Right lobe of liver (tissue), 6 donors: ENCODE results near the gene ANKRD29. TPM values are rescaled to one million over a fixed set of nuclear protein-coding genes. Genes with fewer than 3 reads are reported as not detected.

Experiments used
- ATAC-seq, 4 donors: fragments of 200-7000 bp; cut with Tn5 transposase; one replicate each; pipeline ENCODE4 v1.9.1; 2020; ENCODE audit warnings: mild to moderate bottlenecking in 4 of 4, moderate library complexity in 4 of 4
- DNase-seq, 3 donors: peaks; one replicate each; pipeline ENCODE4 v3.0.0-alpha.2; 2020
- H3K27ac ChIP-seq, 3 donors: fragments of 200-600 bp; one replicate each; pipeline ENCODE4 v1.8.0; 2022
- H3K27me3 ChIP-seq, 2 donors: fragments of 200-600 bp; one replicate each; pipeline ENCODE4 v1.8.0; 2022
- H3K36me3 ChIP-seq, 4 donors: fragments of 200-600 bp; sonication (generic) in 1 of 4; one replicate each; pipeline versions ENCODE4 v1.5.1 to v1.8.0; 2017 to 2022; ENCODE audit warnings: control low read depth in 1 of 4
- H3K4me1 ChIP-seq, 4 donors: fragments of 200-600 bp; sonication (generic) in 1 of 4; one replicate each; pipeline versions ENCODE4 v1.5.1 to v1.8.0; 2017 to 2022; ENCODE audit warnings: control low read depth in 1 of 4
- H3K4me3 ChIP-seq, 3 donors: fragments of 200-600 bp; one replicate each; pipeline ENCODE4 v1.8.0; 2022
- H3K9me3 ChIP-seq, 4 donors: fragments of 200-600 bp; sonication (generic) in 1 of 4; one replicate each; pipeline versions ENCODE4 v1.5.1 to v1.8.0; 2017 to 2022; ENCODE audit warnings: control low read depth in 1 of 4
- CTCF ChIP-seq, 4 donors: fragments of 200-600 bp in 3 of 4; fragments of 450-650 bp in 1 of 4; IDR thresholded peaks; one replicate each; pipeline versions ENCODE4 v1.5.1 to v1.8.0; 2016 to 2022; ENCODE audit warnings: antibody characterized with exemption in 4 of 4, mild to moderate bottlenecking in 2 of 4
- POLR2A ChIP-seq: fragments of 450-650 bp; IDR thresholded peaks from one replicate; pipeline ENCODE4 v1.6.1; 2017; ENCODE audit warnings: antibody characterized with exemption, mild to moderate bottlenecking
- WGBS: methylation state at CpG from one replicate; pipeline ENCODE4 v1.1.6; 2018; ENCODE audit warnings: low coverage, low lambda C conversion rate; ENCODE audit not compliant: insufficient coverage; ENCODE audit errors: missing lambda C conversion rate; 5-methylcytosine and 5-hydroxymethylcytosine counted together
- intact Hi-C, 2 donors: fragments of 100-400 bp; cut with DNase I; formaldehyde crosslinking; loops; one replicate each; pipeline versions ENCODE4 v1.11.2 to v1.14.1; 2022
- total RNA-seq, 6 experiments: library from RNA; depleted of rRNA in 2 of 6; stranded (reverse); fragments of >200 nt in 2 of 6; fragmentation: NEBNext Ultra II Directional in 3 of 6; extraction: Animal tissue kit (Norgen Biotek cat#: 25700) in 3 of 6; gene quantifications; one replicate each; pipeline versions ENCODE4 v1.1.0 to v1.2.4, GENCODE V29; 2016 to 2023
- donor health status: DM: no; HTN: yes; CAD: no.
- donor health status: DM: no; HTN: no; CAD: no.
- donor health status: DM: no; HTN: no; CAD: no.
- donor health status: DM: no; HTN: yes; CAD: no.
- donor health status: DM: no; HTN: yes; CAD: no.

ANKRD29 gene
- total RNA-seq, 6 experiments from 2014 or later = 0.39 to 4.8 (median 1.1) TPM

DNA sequence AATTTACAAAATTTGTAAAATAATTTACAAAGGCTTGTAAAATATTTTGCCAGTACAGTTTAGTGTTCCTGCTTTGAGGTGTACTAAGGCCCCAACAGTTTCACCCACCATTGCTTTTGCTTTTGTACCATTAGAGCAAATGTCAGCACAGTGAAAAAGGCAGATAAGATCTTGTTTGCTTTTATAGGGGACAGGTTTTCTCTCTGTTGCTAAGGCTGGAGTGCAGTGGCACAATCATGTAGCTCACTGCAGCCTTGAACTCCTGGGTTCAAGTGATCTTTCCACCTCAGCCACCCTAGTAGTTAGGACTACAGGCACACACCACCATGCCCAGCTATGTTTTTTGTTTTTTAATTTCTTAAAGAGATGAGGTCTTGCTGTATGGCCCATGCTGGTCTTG lies 56.8 kb downstream of the ANKRD29 start:
- no peak for TF ChIP-seq CTCF (IDR thresholded peaks at IDR 0.05)
- TF ChIP-seq POLR2A = no peak
- Histone ChIP-seq H3K36me3 (no peaks in the 10 kb centered on the region), H3K9me3 (no peaks in the 10 kb centered on the region), H3K4me3 (no peak overlapping the region), H3K4me1 (no peaks in the 10 kb centered on the region), H3K27ac (no peak overlapping the region), H3K27me3 (no peaks in the 10 kb centered on the region)
- intact Hi-C loops = no loop called here
- DNase-seq (no peak), ATAC-seq (no peak)

GRCh38 chr18:23599809-23600208 lies 62.9 kb downstream of the ANKRD29 start:
- H3K27ac ChIP-seq = no peak overlapping the region
- no peak for ATAC-seq
- H3K27me3 ChIP-seq = no peaks in the 10 kb centered on the region
- WGBS = 41% methylated on average over 1 of the region's 1 CpG
- no peak overlapping the region for H3K4me3 ChIP-seq
- DNase-seq = no peak
- no peaks in the 10 kb centered on the region for H3K36me3 ChIP-seq
- H3K9me3 ChIP-seq = no peaks in the 10 kb centered on the region
- no peak for TF ChIP-seq CTCF (IDR thresholded peaks at IDR 0.05)
- no peak for TF ChIP-seq POLR2A
- intact Hi-C loops = no loop called here
- H3K4me1 ChIP-seq = no peaks in the 10 kb centered on the region

DNA sequence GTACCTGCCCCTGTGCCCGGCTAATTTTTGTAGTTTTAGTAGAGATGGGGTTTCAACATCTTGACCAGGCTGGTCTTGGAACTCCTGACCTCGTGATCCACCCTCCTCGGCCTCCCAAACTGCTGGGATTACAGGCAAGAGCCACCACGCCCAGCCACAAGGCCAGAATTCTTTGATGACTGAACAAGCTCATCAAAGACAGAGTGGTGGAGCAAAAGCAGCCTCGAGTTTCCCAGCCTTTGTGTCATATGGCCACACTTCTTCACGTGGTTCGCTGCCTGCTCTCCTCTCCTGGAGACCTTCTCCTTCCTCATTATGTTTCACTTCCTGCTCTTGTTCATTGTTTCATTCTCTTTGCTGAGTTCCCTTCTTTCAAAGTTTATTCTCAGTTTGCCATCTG lies 66.5 kb downstream of the ANKRD29 start:
- no peak overlapping the region for H3K4me3 ChIP-seq
- no peaks in the 10 kb centered on the region for H3K27me3 ChIP-seq
- H3K9me3 ChIP-seq = no peaks in the 10 kb centered on the region
- DNase-seq (peak in 1 of 3 donors; percentile 31), ATAC-seq (peak in 2 of 4 donors; percentile 40 to 48)
- no peaks in the 10 kb centered on the region for H3K4me1 ChIP-seq
- WGBS = 41% methylated on average over 6 of the region's 7 CpGs
- H3K36me3 ChIP-seq = no peaks in the 10 kb centered on the region
- intact Hi-C loops = no loop called here
- H3K27ac ChIP-seq = no peak overlapping the region
- no peak for TF ChIP-seq POLR2A
- TF ChIP-seq CTCF (IDR thresholded peaks at IDR 0.05) = no peak

DNA sequence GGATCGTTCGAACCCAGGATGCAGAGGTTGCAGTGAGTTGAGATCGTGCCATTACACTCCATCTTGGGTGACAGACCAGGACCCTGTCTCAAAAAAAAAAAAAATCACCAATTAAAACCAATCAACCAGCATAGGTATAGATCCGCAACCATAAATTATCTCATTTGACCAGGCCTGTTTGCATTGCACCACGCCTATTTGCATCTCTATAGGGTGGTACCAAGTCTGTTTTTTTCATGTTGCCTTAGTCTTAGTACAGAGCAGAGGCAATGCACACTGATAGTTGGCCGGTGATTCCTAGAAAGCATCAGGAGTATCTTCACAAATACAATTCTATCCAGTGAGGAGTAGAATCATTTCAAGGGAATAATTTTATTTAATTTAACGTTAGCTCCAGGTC lies 67.1 kb downstream of the ANKRD29 start:
- 96% methylated on average over 6 of the region's 7 CpGs for WGBS
- H3K36me3 ChIP-seq = no peaks in the 10 kb centered on the region
- no peak for ATAC-seq
- H3K4me3 ChIP-seq = no peak overlapping the region
- H3K4me1 ChIP-seq = no peaks in the 10 kb centered on the region
- no peaks in the 10 kb centered on the region for H3K27me3 ChIP-seq
- H3K27ac ChIP-seq = no peak overlapping the region
- intact Hi-C loops = no loop called here
- H3K9me3 ChIP-seq = no peaks in the 10 kb centered on the region
- DNase-seq = no peak
- TF ChIP-seq POLR2A (no peak), CTCF (IDR thresholded peaks at IDR 0.05) (no peak)

DNA sequence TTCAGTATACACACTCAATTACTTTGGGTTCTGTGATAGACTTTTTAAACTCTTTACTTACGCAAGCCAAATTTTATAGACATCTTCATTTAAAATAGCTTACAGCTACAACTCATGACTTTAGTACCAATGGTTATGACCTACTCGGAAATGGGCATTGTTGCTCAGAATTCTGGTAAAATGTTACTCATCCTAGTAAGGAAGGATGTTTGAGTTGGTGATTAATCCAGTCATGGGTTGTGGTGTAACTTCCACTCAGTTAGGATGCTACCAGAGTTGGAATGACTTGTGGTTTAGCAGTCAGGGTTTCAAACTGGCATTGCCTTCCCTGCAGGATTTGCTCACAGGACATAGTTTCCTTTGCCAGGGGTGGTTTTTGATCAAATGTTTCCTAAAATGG lies 69.0 kb downstream of the ANKRD29 start:
- no peaks in the 10 kb centered on the region for H3K4me1 ChIP-seq
- no peaks in the 10 kb centered on the region for H3K9me3 ChIP-seq
- intact Hi-C loops = no loop called here
- DNase-seq = no peak
- no peaks in the 10 kb centered on the region for H3K27me3 ChIP-seq
- no peak overlapping the region for H3K4me3 ChIP-seq
- TF ChIP-seq CTCF (IDR thresholded peaks at IDR 0.05) = no peak
- no peak for TF ChIP-seq POLR2A
- no peaks in the 10 kb centered on the region for H3K36me3 ChIP-seq
- no peak overlapping the region for H3K27ac ChIP-seq
- peak in 1 of 4 donors; percentile 78 for ATAC-seq
- 69% methylated on average over 2 of the region's 2 CpGs for WGBS
